Stimulated activated CD8-positive, alpha-beta memory T cell treated with anti-CD3 and anti-CD28 coated beads, Interleukin-12 subunit alpha, Interleukin-12 subunit beta, amount 100 ng/mL, for 1 hour (primary cell): ENCODE measurements around the gene MYL3.

ENCODE experiments used
- DNase-seq: peaks from one replicate; pipeline ENCODE4 v3.0.0-alpha.2; 2020; ENCODE audit warnings: low read depth

MYL3 gene

GRCh38 chr3:46883054-46883829 is 20.0 kb upstream of the MYL3 start:
- no peak for DNase-seq

GRCh38 chr3:46882377-46883053 is 19.3 kb upstream of the MYL3 start:
- no peak for DNase-seq

- DNase-seq, result no peak
Measured at GRCh38 chr3:46881596-46882376, 18.5 kb upstream of the MYL3 start.

- DNase-seq, result no peak
Measured at GRCh38 chr3:46880884-46881595, 17.8 kb upstream of the MYL3 start.

GRCh38 chr3:46878781-46879436 is 15.7 kb upstream of the MYL3 start:
- no peak for DNase-seq

GRCh38 chr3:46877406-46878125 is 14.3 kb upstream of the MYL3 start, which contains the start of gene PTH1R:
Gene PTH1R, plus strand, starts transcription at chr3:46877721. Its CDS starts 5,839 bp downstream, at chr3:46883560.
- DNase-seq, result no peak

- DNase-seq, result no peak
Measured at GRCh38 chr3:46876313-46877300, 13.4 kb upstream of the MYL3 start.

GRCh38 chr3:46875560-46875959 is 12.3 kb upstream of the MYL3 start:
- no peak for DNase-seq

GRCh38 chr3:46874430-46874829 is 11.2 kb upstream of the MYL3 start:
- no peak for DNase-seq

- DNase-seq, result no peak
Measured at GRCh38 chr3:46873521-46873920, 10.3 kb upstream of the MYL3 start.

GRCh38 chr3:46871222-46871621 is 8.0 kb upstream of the MYL3 start:
- no peak for DNase-seq

- no peak for DNase-seq
Measured at GRCh38 chr3:46870651-46871050, 7.4 kb upstream of the MYL3 start.

- no peak for DNase-seq
Measured at GRCh38 chr3:46869440-46869839, 6.2 kb upstream of the MYL3 start.

- no peak for DNase-seq
Measured at GRCh38 chr3:46868948-46869347, 5.7 kb upstream of the MYL3 start.

- no peak for DNase-seq
Measured at GRCh38 chr3:46868287-46868686, 5.0 kb upstream of the MYL3 start.

GRCh38 chr3:46867550-46867898 is 4.3 kb upstream of the MYL3 start:
- no peak for DNase-seq

- peak; percentile 77 for DNase-seq
Measured at GRCh38 chr3:46866720-46867549, 3.7 kb upstream of the MYL3 start.

GRCh38 chr3:46866032-46866595 is 2.9 kb upstream of the MYL3 start:
- no peak for DNase-seq

- DNase-seq, result no peak
Measured at GRCh38 chr3:46865546-46865945, 2.3 kb upstream of the MYL3 start.
